IPS-18c (cell line): Measurements from ENCODE around the gene LRCOL1.
A peak's percentile ranks its signal among the peaks of the same experiment; 100 is the strongest.

Source experiments
- H3K4me3 ChIP-seq: 2 replicates; pipeline ENCODE4 v1.7.0; 2013; ENCODE audit warnings: low read depth, mild to moderate bottlenecking, low read length, moderate library complexity; ENCODE audit not compliant: insufficient read depth
- H3K9me3 ChIP-seq: one replicate; pipeline ENCODE4 v1.6.1; 2013; ENCODE audit warnings: mild to moderate bottlenecking, low read length, moderate library complexity; ENCODE audit not compliant: control insufficient read depth, insufficient read depth

LRCOL1 gene

GRCh38 chr12:132566516-132567131, 43.8 kb downstream of the LRCOL1 start:
- no peak overlapping the region for H3K4me3 ChIP-seq
- H3K9me3 ChIP-seq, result no peaks in the 10 kb centered on the region

DNA sequence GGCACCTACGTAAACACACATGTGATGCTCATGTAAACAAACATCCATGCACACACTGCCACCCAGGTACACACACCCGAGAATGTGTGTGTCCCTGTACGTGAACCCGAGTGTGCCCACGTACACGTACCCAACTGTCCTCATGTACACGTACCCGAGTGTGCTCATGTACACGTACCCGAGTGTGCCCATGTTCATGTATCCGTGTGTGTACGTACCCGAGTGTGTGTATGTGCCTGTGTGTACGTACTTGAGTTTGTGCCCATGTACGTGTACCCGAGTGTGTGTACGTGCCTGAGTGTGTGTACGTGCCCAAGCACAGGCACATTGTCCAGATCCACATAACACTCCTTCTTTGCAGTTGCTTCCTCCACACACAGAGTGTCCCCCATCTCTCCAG, 45.0 kb downstream of the LRCOL1 start:
- H3K9me3 ChIP-seq, result no peaks in the 10 kb centered on the region
- no peak overlapping the region for H3K4me3 ChIP-seq

DNA sequence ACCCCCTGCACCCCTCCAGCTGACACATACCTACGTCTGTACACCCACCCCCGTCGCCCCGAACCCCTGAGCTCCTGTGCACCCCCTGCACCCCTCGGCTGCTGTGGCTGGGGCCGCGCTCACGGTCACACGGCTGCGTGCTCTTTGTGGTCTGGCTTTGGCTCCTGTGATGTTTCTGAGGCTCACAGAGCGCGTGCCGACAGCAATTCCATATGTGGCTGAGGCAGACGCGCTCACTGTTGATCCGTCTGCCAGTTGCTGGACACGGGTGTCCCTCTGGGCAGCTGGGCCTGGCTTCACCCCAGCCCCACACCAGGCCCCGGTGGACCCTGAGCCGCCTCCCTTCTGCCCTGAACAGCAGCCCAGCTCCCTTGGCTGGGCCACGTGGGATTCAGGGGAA, 46.5 kb downstream of the LRCOL1 start:
- Histone ChIP-seq H3K9me3 (no peaks in the 10 kb centered on the region), H3K4me3 (no peak overlapping the region)

- Histone ChIP-seq H3K9me3 (no peaks in the 10 kb centered on the region), H3K4me3 (no peak overlapping the region)
Observed at GRCh38 chr12:132562489-132563021, 47.8 kb downstream of the LRCOL1 start.

- H3K9me3 ChIP-seq, result no peaks in the 10 kb centered on the region
- H3K4me3 ChIP-seq, result peak overlapping the region; percentile 94; the same call in 1 of the 2 replicates
Observed at GRCh38 chr12:132561427-132562156, 48.8 kb downstream of the LRCOL1 start.

GRCh38 chr12:132560614-132561426, 49.6 kb downstream of the LRCOL1 start:
- Histone ChIP-seq H3K4me3 (peak overlapping the region; percentile 94), H3K9me3 (no peaks in the 10 kb centered on the region)

DNA sequence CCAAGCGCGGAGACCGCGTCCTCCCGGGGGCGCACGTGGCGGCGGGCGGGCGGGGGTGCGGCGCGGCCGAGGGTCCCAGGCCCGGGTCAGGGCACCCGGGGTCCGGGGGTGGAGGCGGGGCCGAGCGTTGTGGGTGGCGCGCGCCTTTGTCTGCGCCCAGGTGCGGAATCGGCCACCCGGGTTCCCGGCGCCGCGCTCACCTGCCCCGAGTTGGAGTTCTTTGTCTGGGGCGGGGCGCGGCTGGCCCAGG, 50.1 kb downstream of the LRCOL1 start:
- H3K9me3 ChIP-seq, result no peaks in the 10 kb centered on the region
- peak overlapping the region; percentile 94 for H3K4me3 ChIP-seq

- peak overlapping the region; percentile 94 for H3K4me3 ChIP-seq
- no peaks in the 10 kb centered on the region for H3K9me3 ChIP-seq
Observed at GRCh38 chr12:132559652-132560363, 50.6 kb downstream of the LRCOL1 start.

- Histone ChIP-seq H3K9me3 (no peaks in the 10 kb centered on the region), H3K4me3 (peak overlapping the region; percentile 64; the same call in 1 of the 2 replicates)
Observed at GRCh38 chr12:132558861-132559623, 51.3 kb downstream of the LRCOL1 start.

- H3K4me3 ChIP-seq, result no peak overlapping the region
Observed at GRCh38 chr12:132558042-132558856, 52.1 kb downstream of the LRCOL1 start.

DNA sequence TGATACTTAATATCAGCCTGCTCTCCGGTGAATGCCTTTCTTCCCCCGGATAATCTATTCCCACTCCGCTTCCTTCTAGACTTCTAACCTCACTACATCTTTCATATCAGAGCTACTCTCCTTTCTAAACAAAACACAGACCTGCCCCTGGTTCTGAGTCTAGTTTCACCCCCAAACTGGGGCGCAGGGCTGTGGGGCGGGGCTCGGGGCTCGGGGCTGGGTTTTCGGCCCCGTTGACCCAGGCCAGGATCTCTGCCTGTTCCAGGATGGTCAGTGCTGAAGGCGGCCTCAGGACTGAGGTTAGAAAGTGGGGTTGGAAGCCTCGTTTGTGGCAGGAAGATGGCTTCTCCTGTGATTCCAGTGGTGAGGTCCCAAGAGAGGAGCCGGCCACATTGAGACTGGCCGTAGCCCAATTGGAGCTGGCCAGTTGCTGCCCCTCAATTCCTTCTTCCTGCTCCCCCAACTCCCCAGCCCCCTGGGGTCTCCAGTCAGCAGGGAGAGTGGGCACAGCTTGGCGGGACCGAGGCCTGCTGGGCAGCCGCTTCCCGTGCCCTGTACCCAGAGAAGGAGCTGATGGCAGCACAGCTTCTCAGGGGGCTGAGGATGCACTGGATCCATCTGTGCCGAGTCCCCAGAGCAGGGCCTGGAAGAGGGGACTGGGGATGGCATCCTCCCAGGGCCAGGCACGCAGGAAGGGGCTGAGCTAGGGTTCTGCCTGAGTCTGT, 52.9 kb downstream of the LRCOL1 start:
- H3K9me3 ChIP-seq, result no peaks in the 10 kb centered on the region

More at GRCh38 chr12:132558042-132558856, 52.1 kb downstream of the LRCOL1 start:
- H3K9me3 ChIP-seq, result no peaks in the 10 kb centered on the region

DNA sequence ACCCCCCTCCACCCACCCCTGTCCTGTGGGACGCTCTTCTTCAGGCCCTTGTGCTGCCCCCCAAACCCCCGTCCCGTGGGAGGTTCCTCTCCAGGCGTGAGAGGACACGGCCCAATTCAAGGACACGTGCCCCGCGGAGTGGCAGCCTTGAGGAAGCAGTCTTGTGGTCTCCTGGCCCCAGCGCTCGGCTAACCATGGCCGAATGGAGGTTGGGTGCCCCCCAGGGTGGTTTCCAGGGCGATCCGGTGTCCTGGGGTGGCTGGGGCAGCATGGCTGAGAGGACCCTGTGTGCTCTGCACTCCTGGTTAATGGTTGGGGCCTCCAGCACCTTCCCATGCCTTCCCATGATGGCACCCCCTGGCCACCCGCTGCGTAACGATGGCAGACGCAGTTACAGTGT, 53.6 kb downstream of the LRCOL1 start:
- no peak overlapping the region for H3K4me3 ChIP-seq
- H3K9me3 ChIP-seq, result no peaks in the 10 kb centered on the region

More for the DNA sequence above, 52.9 kb downstream of the LRCOL1 start:
- H3K4me3 ChIP-seq, result no peak overlapping the region

GRCh38 chr12:132556216-132556615, 54.2 kb downstream of the LRCOL1 start:
- Histone ChIP-seq H3K4me3 (no peak overlapping the region), H3K9me3 (no peaks in the 10 kb centered on the region)

GRCh38 chr12:132555686-132556085, 54.7 kb downstream of the LRCOL1 start:
- Histone ChIP-seq H3K4me3 (no peak overlapping the region), H3K9me3 (no peaks in the 10 kb centered on the region)

DNA sequence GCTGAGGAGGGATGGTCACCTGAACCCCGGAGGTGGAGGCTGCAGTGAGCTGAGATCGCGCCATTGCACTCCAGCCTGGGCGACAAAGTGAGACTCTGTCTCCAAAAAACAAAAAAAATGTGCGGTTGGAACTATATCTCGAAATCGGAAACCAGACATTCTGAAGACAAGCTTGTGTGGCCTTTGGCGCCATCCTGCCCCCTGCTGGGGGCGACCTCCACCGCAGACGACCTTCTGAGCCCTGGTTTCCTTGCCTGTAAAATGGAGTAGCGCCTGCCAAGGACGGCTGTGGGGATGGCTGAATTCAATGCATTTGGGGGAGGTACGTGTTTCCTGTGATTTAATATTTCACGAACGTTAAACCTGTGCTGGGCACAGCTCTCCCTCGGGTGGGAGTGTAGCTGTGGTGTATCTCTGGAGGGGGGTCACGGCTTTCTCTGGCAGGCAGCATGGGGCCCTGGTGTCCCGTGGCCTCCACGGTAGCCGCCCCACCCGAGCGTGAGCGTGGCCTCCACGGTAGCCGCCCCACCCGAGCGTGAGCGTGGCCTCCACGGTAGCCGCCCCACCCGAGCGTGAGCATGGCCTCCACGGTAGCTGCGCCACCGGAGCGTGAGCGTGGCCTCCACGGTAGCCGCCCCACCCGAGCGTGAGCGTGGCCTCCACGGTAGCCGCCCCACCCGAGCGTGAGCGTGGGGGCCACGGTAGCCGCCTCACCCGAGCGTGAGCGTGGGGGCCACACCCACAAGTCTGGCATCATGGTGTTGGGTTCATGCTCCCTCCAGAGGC, 55.3 kb downstream of the LRCOL1 start:
- Histone ChIP-seq H3K9me3 (no peaks in the 10 kb centered on the region), H3K4me3 (no peak overlapping the region)
